Endothelial cell of umbilical vein (primary cell): ENCODE data around the gene TMEM151A. TPM values are rescaled to one million over a fixed set of nuclear protein-coding genes. Genes with fewer than 3 reads are reported as not detected.

Source experiments
- BruUV-seq: library from RNA; stranded (reverse); fragments of 400-500 nt; replicated peaks from 2 replicates; lab custom pipeline; 2021; lab: Mats Ljungman, UMichigan
- CTCF ChIA-PET: fragments of 300-600, 350-600 bp; sonication (Branson Sonifier 250); formaldehyde crosslinking; loops from one replicate; lab custom pipeline; 2021; ENCODE audit warnings: antibody characterized with exemption, inconsistent platforms; lab: Charles Lee
- POLR2A ChIA-PET: fragments of 300-600, 350-600 bp; sonication (Branson Sonifier 250); formaldehyde crosslinking; loops from one replicate; lab custom pipeline; 2021; ENCODE audit warnings: antibody characterized with exemption, inconsistent platforms; lab: Charles Lee
- DNase-seq: peaks from one replicate; pipeline ENCODE4 v3.0.0-alpha.2; 2011; ENCODE audit warnings: low read depth, low spot score
- FAIRE-seq: peaks from 2 replicates; lab custom pipeline; 2011; peaks lifted over from hg19 to GRCh38; lab: Jason Lieb, UNC
- H2AFZ ChIP-seq: 2 replicates; pipeline ENCODE4 v1.6.0; 2012; ENCODE audit warnings: low read depth, low read length, control low read depth, inconsistent platforms
- H3K27ac ChIP-seq: 2 replicates; pipeline ENCODE4 v1.5.1; 2011; ENCODE audit warnings: low read depth, mild to moderate bottlenecking, control low read depth, low read length, moderate library complexity; ENCODE audit not compliant: insufficient read depth
- H3K27me3 ChIP-seq, 2 experiments: 2 replicates each; pipeline versions ENCODE4 v1.6.0 to v1.6.1; 2011; ENCODE audit warnings: low read length in 2 of 2, mixed read lengths in 1 of 2; ENCODE audit not compliant: control insufficient read depth in 2 of 2, insufficient read depth in 2 of 2
- H3K36me3 ChIP-seq, 2 experiments: 2 replicates in 1 of 2; 3 replicates in 1 of 2; pipeline ENCODE4 v1.5.1; 2011; ENCODE audit warnings: low read length in 2 of 2, mild to moderate bottlenecking in 1 of 2, moderate library complexity in 1 of 2; ENCODE audit not compliant: control insufficient read depth in 2 of 2, insufficient read depth in 2 of 2; ENCODE audit errors: extremely low read depth in 1 of 2
- H3K4me1 ChIP-seq: 3 replicates; pipeline ENCODE4 v1.5.1; 2011; ENCODE audit warnings: mild to moderate bottlenecking, low read length; ENCODE audit not compliant: control insufficient read depth, insufficient read depth; ENCODE audit errors: extremely low read depth
- H3K4me2 ChIP-seq: 2 replicates; pipeline ENCODE4 v1.6.1; 2011; ENCODE audit warnings: low read length, control low read depth, mixed read lengths; ENCODE audit not compliant: insufficient read depth
- H3K4me3 ChIP-seq, 3 experiments: fragments of 200-600 bp in 1 of 3; sonication (generic), shearing (Covaris generic) in 1 of 3; replicated peaks in 1 of 3; 2 replicates each; pipeline ENCODE4 v1.5.1; 2011 to 2016; ENCODE audit warnings: control low read depth in 3 of 3, low read length in 3 of 3, mild to moderate bottlenecking in 2 of 3, inconsistent platforms in 1 of 3, low read depth in 1 of 3, moderate library complexity in 1 of 3; ENCODE audit not compliant: insufficient read depth in 1 of 3
- H3K79me2 ChIP-seq: 2 replicates; pipeline ENCODE4 v1.6.0; 2012; ENCODE audit warnings: low read length, inconsistent platforms; ENCODE audit not compliant: control insufficient read depth, insufficient read depth
- H3K9ac ChIP-seq: replicated peaks from 2 replicates; pipeline ENCODE3; 2011; ENCODE audit warnings: low read length, control low read depth; ENCODE audit not compliant: insufficient read depth; ENCODE audit errors: extremely low read depth
- H3K9me1 ChIP-seq: replicated peaks from 3 replicates; pipeline ENCODE4 v1.6.0; 2011; ENCODE audit warnings: mild to moderate bottlenecking, low read length; ENCODE audit not compliant: control insufficient read depth, insufficient read depth; ENCODE audit errors: extremely low read depth
- H3K9me3 ChIP-seq: replicated peaks from 2 replicates; pipeline ENCODE4 v1.5.1; 2012; ENCODE audit warnings: low read length, inconsistent platforms; ENCODE audit not compliant: control insufficient read depth, insufficient read depth
- H4K20me1 ChIP-seq: replicated peaks from 2 replicates; pipeline ENCODE3; 2011; ENCODE audit warnings: mild to moderate bottlenecking, low read length; ENCODE audit not compliant: control insufficient read depth, insufficient read depth; ENCODE audit errors: extremely low read depth
- GATA2 ChIP-seq: IDR thresholded peaks from 2 replicates; pipeline ENCODE4 v1.7.0; 2011; ENCODE audit warnings: low read depth, mild to moderate bottlenecking, moderate library complexity, mixed read lengths, low read length; ENCODE audit not compliant: insufficient read length, insufficient read depth
- JUN ChIP-seq: IDR thresholded peaks from 2 replicates; pipeline ENCODE4 v1.6.1; 2011; ENCODE audit warnings: borderline replicate concordance, low read depth; ENCODE audit not compliant: insufficient read length, insufficient read depth
- dilution Hi-C: fragments of 300-500 bp; cut with MboI; formaldehyde crosslinking; loops from one replicate; pipeline ENCODE4 v1.15.0; 2019; ENCODE audit warnings: low sequenced_read_pairs; ENCODE audit not compliant: extremely low pct_ligation_motif_present
- intact Hi-C: fragments of 100-400 bp; cut with micrococcal nuclease; formaldehyde crosslinking; loops from one replicate; pipeline ENCODE4 v1.10.0; 2022
- polyA plus RNA-seq, 4 experiments: library from polyadenylated mRNA; depleted of rRNA in 3 of 4; stranded (reverse) in 3 of 4; unstranded in 1 of 4; fragments of >200 nt; gene quantifications; 2 replicates each; pipeline versions ENCODE4 v1.2.1 to v1.2.3, GENCODE V29; 2011 to 2012; ENCODE audit warnings: missing spikeins in 1 of 4
- total RNA-seq: library from RNA; stranded (reverse); gene quantifications from 2 replicates; pipeline ENCODE4 v1.2.3, GENCODE V29; 2021

The TMEM151A gene
- total and polyA plus RNA-seq, 2 donors (not counting 3 experiments of a cell fraction or from before 2014, with no cell fraction given), result not detected

GRCh38 chr11:66281001-66281400 is 10.7 kb upstream of the TMEM151A start:
- Histone ChIP-seq H3K9me1 (no peaks in the 10 kb centered on the region), H3K4me3 (no peak overlapping the region), H2AFZ (no peak overlapping the region), H3K27ac (no peak overlapping the region), H3K27me3 (peaks cover 0 to 4% of the 10 kb centered on the region in 2 experiments), H3K4me1 (no peaks in the 10 kb centered on the region), H3K4me2 (no peak overlapping the region), H3K79me2 (no peaks in the 10 kb centered on the region), H4K20me1 (no peaks in the 10 kb centered on the region), H3K9me3 (no peaks in the 10 kb centered on the region), H3K9ac (no peak overlapping the region), H3K36me3 (peaks cover 0 to 11% of the 10 kb centered on the region in 2 experiments)
- ChIA-PET CTCF (interaction anchor here (0.6 to 3.2 kb wide), 6 partner anchors 8 to 61 kb away, joined by 3 to 53 read pairs (median 8); partner anchors contain the start of genes RAB1B and YIF1A), POLR2A (no interaction called here)
- no peak for TF ChIP-seq GATA2
- no TSS peak for BruUV-seq
- FAIRE-seq (no peak), DNase-seq (no peak)
- dilution Hi-C loops, result no loop called here
- intact Hi-C loops, result no loop called here

- peaks cover 0 to 7% of the 10 kb centered on the region in 2 experiments for H3K36me3 ChIP-seq
- H3K27ac ChIP-seq, result no peak overlapping the region
- FAIRE-seq, result no peak
- intact Hi-C loops (loop anchor here (1.0 kb wide), 1 partner anchor 60 kb away; no protein-coding TSS in a partner anchor), dilution Hi-C loops (no loop called here)
- H3K4me1 ChIP-seq, result no peaks in the 10 kb centered on the region
- H3K9ac ChIP-seq, result no peak overlapping the region
- no TSS peak for BruUV-seq
- POLR2A ChIA-PET, result no interaction called here
- no peak for TF ChIP-seq JUN
- H2AFZ ChIP-seq, result no peak overlapping the region
- no peak overlapping the region for H3K4me3 ChIP-seq
- no peaks in the 10 kb centered on the region for H3K9me1 ChIP-seq
- no peaks in the 10 kb centered on the region for H3K9me3 ChIP-seq
- H3K79me2 ChIP-seq, result no peaks in the 10 kb centered on the region
- no peak overlapping the region for H3K4me2 ChIP-seq
- H3K27me3 ChIP-seq, result peaks cover 0 to 4% of the 10 kb centered on the region in 2 experiments
- no peaks in the 10 kb centered on the region for H4K20me1 ChIP-seq
- CTCF ChIA-PET, result interaction anchor here (0.7 to 3.2 kb wide), 13 partner anchors 9 to 104 kb away, joined by 3 to 53 read pairs (median 7); partner anchors contain the start of genes CD248, RAB1B, RIN1 and TMEM151A
- DNase-seq, result no peak
Observed at GRCh38 chr11:66281776-66282467, 9.8 kb upstream of the TMEM151A start.
